Ovary (tissue), 3 donors: ENCODE results near the gene ABHD16B.

Source experiments
- CTCF ChIP-seq, 3 donors: fragments of 450-650 bp in 2 of 3; fragments of 200-600 bp in 1 of 3; IDR thresholded peaks; one replicate each; pipeline versions ENCODE4 v1.5.1 to v1.8.0; 2016 to 2022; ENCODE audit warnings: antibody characterized with exemption in 3 of 3, mild to moderate bottlenecking in 1 of 3
- EP300 ChIP-seq: sonication (generic); formaldehyde crosslinking; IDR thresholded peaks from one replicate; pipeline ENCODE4 v1.6.1; 2017; ENCODE audit warnings: antibody characterized with exemption
- POLR2A ChIP-seq: fragments of 450-650 bp; IDR thresholded peaks from one replicate; pipeline ENCODE4 v1.6.1; 2017; ENCODE audit warnings: antibody characterized with exemption, mild to moderate bottlenecking, moderate library complexity
- donor health status: DM: no; HTN: no; CAD: no.

- TF ChIP-seq CTCF (IDR thresholded peaks at IDR 0.05), result no peak
- TF ChIP-seq POLR2A, result no peak
- TF ChIP-seq EP300, result no peak
Observed at GRCh38 chr20:63828951-63829350, 32.3 kb upstream of the ABHD16B start.
